T-helper 22 cell (primary cell): Measurements from ENCODE around the gene MAPKAPK3.

Experiments used
- DNase-seq: peaks from one replicate; pipeline ENCODE4 v3.0.0-alpha.2; 2020; ENCODE audit warnings: low read depth

Gene MAPKAPK3

DNA sequence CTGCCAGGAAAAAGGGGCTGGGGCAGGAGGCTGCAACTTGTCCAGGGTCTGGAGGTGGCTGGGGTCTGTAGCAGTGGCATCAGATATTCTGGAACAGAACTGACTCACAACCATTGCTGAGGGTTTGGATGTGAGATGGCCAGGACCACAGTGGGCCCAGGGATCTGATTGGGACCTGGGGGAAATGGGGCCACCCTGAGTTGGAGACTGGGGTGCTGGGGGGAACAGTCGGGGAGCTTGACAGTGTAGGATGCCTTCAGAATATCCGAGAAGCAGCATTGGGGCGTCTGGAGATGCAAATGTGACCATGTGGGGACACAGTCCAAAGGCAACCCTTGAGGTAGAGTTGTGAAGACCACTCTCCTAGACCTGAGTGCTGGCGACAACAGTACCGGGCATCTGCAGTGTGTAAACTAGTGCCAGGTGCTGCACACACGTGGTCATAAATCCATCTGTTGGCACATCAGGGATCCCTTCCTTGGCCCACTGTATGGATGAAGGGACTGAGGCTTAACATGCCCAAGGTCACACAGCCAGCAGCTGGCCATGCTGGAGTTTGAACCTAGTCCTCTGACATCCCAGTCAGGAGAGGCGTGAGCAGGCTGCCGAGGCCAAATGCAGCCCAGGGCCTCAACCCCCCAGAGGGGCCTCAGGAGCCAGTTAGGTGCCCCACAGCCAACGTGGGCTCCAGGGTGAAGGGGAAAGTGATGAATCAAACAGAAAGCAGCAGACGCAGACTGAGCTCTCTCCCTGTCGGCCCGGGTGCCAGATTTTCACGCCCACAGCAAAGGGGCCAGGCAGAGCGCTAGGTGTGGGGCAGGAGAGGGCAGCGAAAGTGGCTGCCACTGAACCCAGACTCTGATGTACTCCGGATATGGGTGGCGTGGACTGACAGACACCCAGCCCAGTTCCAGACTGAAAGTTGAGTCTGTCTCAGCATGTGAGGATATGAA, 28.9 kb upstream of the MAPKAPK3 start:
- DNase-seq, result no peak

DNA sequence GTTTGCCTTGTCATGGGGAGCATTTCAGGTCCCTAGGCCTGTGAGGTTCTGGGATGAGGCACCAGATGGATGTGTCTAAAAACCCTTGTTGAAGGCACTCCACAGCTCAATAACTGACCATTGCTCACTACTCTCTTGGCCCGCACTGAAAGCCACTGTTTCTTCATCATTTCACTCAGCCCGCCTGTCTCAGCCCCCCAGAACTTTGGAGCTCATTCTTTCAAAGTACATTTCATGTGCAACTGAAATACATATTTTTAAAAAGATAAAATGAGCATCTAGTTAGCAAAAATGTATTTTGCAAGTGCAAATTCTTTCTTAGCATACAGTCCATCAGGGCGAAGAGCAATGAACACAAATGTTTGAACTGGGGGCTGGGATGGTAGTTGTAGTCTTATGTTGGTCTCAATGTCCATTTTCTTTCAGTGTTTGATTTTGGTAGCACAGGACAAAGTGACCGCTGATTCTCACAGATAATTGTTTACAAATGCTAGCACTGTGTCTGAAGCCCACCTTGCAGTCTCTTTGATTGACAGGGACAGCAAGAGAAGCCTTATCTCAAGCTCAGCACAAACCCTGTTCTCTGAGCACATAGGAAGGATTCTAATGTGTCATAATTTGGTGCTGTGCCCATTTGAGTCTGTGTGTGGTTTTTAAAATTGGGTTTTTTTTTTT, 28.1 kb upstream of the MAPKAPK3 start:
- DNase-seq, result no peak

DNA sequence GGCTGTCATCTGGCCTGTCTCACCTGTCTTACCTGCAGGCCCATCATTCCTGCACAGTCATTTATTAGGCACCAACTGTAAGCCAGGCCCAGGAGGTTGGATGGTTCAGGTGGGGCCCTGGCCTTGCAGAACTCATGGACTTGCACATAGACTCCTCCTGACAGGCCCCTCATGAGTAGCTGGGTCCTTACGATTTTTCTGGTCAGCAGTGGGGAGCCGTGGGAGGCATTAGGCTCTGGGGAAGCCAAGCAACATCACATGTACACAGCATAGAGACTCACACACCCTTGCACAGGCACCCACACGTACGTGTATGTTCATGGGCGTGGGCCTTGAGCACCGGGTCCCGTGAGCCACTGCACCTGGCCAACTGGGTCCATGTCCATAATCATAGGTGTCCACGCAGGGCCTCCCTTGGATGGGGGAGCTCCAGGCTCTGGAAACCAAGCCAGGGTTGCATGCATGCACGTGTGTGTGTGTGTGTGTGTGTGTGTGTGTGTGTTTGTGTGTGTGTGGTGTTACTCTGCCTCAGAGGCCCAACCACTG, 25.7 kb upstream of the MAPKAPK3 start:
- DNase-seq, result no peak

DNA sequence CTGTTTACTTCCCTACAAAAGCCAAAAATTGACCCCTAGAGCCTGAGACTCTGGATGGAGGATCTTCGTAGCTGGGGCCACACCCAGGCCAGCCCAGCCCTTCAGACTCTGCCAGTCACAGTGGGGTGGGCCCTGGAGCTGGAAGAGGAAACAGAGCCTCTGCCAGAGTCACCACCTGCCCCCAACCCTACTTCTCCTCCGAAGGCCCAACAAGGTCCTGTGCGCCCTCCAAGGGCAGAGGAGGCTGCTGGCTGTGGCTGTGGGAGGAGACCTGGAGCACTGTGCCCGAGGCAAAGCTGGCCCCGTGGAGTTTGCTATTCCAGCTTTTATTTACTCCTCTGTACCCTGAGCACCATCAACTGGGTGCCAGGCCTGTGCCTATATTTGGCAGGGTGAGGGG, 24.4 kb upstream of the MAPKAPK3 start:
- DNase-seq, result no peak

DNA sequence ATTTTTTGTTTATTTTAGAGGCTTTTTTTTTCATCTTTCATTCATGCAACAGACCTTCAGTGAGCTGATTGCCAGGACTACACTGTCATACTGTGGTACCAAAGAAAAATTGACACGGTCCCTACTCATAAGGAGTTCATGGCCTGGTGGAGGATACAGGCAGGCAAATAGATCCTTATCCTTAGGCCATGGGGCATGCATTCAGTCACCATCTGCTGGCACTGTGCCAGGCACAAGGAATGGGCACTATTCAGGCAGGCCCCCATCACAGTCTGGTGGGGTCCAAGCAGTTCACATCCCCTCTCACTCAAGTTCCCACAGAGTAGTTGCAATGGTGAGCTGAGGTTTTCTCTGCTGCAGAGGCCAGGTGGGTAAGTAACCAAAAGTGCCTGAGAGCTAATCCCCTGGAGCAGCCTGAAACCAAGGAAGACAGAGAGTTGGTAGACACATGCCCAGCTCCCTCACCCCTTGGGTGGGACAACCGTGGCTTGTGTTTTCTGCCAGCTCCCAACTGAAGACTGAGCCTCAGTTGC, 22.6 kb upstream of the MAPKAPK3 start:
- no peak for DNase-seq

DNA sequence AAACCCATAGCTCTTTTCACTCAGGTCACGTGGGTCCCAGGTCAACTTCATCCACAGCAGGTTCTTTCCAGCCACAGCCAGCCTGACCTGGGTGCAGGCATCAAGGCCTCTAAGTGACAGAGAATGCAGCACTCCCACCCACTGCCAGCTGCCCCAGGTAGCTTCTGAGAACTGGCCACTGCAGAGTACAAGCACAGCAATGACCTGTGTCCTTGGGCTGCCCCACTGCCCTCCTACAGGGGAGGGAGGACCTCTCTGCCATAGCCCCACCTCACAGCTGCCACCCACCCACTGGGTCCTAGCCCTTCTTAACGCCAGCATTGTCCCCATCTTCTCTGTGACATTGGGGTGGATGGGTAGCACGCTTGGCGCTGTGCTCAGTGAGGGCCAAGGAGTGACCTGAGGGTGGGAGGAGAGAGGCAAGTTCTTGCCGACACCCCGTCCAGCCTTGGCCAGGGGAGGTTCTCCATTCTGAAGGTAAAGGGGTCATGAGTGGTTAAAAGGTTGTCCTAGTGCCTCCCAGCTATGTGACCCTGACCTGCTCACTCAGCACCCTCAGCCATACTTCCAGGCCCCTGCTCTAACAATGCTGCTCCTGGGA, 17.7 kb upstream of the MAPKAPK3 start:
- DNase-seq, result no peak

DNA sequence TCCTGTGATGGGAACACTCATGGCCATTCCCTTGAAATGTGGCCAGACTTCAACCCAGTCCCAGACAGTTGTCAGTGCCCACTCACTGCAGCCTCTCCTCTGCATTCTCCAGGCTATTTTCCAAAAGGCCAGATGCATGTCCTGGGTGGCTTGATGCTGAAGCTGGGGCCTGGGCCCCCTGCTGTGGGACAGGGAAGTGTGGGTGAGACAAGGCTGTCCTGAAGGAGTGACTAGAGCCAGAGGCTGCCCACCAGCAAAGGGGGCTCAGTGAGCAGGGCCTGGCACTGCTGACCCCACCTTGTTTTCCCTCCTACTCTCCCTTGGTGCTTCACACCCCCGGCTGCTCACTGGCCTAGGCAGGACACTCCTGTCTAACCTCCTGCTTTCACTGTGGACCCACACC, 17.2 kb upstream of the MAPKAPK3 start:
- DNase-seq, result no peak

DNA sequence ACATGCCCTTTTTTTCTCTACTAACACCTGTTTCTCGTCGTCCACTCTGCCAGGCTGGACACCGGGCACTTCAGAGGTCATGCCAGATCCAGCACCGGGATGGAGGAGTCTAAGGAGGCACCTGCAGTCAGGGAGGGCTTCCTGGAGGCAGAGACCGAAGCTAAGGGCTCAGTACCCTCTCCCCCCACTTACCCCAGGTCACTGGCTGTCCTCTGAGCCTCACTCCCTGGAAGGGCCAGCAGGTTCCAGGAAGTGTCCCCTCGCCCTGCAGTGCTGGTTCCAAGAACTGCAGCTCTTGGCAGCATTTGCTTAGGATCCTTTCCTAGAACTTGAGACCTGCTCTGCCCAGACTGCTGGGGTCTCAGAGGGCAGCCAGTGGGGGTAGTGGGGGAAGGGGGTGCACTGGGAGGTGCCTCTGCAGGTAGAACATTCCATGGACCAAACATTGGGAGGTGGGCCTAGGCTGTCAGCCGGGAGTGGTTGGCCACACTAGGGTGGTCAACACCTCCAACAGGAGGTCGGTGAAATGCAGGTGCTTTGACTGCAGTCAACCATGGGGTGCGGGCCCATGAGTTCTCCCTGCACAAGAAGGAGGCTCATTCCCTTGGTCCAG, 16.7 kb upstream of the MAPKAPK3 start:
- DNase-seq, result no peak

DNA sequence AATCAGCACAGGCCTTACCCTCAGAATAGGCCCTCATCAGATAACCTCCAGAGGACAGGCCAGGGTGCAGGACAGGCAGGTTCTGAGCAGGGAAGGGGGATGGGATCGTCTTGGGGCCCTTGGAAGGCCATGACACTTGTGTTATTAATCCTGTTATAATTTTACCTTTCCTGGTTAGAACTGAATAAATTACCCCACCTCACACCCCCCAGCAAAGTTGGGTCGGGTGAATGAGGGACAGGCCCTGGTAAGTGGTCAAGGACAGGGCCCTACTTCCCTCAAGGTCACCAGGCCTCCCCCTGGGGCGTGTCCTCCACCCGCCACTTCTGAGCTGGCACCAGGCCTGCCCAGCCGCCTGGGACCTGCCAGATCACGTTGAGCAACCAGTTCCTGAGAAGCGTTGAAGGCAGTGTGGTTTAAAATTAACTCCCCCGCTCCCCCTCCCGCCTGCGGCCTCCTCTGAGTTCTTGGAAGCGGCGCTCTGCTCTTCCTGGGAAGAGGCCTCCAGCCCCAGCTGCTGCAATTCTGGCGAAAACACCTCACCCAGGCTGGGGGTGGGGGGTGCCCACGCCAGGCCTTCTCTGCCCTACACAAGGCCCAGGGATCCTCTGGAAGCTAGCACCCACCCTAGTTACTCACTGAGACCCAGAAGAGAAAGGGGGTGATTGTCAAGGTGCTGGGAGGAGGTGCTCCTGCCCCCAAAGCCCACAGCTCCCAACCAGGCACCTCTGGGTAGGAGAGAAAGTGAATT, 15.9 kb upstream of the MAPKAPK3 start:
- DNase-seq, result peak; percentile 40

DNA sequence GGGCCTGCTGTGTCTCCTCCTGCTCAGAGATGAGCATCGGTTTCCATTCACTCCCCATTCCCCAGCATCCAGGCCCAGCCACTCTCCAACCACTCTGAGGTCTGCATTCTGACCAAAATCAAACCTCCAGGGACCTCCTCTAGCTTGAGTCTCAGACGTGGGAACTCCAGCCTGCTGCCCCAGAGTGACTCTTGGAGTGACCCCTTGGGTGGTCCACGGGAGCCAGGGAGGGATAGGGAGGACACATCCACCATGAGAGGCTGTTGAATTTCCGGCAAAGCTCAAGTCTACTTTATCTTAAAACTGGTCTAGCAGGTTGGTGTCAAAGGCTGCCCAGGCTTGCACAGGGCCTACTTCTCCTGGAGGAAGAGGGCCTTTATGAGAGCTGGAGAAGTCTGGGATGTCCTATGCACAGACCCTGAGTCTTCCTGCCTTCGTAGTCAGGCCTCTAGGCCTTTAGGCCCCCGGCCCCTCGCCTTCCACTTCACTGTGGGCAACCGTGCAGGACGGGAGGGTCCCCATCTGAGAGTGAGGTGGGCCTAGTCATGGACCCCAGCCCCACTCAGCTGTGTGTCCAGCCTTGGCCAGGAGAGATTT, 14.3 kb upstream of the MAPKAPK3 start:
- DNase-seq, result no peak

DNA sequence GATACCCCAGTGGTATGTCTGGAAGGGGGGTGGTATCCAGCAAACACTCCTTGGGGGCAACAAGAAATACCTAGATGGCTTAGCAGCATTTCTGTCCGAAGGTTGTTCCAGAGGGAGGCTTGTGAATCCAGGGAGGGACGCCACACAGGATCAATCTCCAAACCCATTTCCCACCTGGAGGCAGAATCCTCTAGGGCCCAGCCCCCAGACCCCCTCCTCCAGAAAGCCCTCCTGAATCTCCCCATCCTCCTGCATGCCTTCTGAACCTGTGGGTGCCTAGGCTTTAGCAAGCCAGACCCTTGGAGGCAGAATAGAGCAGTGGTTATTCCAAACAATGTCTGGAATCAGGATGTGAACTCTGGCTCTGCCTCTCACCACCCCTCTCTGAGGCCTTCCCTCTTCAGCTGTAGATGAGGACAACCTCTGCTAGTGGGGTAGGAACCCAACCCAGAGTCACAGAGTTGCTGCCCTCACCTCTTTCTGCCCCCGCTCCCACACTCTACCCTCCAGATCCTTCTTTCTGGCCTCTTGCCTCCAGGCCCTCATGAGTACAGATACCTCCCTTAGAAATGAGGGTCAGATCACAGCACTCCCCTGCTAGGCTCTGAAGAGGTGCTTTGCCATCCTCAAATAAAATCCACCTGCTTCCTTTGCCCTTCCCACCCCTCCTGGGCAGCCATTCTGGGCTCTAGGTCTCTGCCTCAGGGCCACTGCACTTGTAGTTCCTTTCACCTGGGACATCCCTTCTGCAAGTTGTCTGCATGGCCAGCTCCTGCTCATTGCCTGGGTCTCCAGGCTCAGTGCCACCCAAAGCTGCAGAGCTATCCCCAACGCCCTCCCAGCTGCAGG, 13.5 kb upstream of the MAPKAPK3 start:
- DNase-seq, result no peak

DNA sequence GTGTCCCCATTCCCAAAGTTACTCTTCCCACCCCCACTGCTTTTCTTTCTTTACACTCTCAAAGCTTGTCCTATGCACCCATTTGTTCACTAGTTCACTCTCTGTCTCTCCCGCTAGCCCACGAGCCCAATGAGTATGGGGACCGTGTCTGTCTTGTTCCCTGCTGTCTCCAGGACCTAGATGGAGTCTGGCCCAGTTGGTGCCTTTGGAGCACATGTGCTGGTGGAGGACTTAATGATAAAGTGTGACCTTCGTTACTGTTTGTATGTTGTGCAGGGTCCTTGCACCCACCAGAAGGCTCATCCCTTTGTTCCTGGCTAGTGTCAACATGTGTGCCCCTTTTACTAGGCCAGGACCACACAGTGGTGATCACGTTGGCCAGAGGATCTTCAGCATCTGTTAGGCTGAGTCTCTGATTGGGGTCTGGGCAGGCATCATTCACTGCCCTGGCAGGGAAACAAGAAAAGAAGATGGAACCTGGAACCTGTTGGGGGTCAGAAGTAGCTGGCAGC, 12.8 kb upstream of the MAPKAPK3 start:
- no peak for DNase-seq

DNA sequence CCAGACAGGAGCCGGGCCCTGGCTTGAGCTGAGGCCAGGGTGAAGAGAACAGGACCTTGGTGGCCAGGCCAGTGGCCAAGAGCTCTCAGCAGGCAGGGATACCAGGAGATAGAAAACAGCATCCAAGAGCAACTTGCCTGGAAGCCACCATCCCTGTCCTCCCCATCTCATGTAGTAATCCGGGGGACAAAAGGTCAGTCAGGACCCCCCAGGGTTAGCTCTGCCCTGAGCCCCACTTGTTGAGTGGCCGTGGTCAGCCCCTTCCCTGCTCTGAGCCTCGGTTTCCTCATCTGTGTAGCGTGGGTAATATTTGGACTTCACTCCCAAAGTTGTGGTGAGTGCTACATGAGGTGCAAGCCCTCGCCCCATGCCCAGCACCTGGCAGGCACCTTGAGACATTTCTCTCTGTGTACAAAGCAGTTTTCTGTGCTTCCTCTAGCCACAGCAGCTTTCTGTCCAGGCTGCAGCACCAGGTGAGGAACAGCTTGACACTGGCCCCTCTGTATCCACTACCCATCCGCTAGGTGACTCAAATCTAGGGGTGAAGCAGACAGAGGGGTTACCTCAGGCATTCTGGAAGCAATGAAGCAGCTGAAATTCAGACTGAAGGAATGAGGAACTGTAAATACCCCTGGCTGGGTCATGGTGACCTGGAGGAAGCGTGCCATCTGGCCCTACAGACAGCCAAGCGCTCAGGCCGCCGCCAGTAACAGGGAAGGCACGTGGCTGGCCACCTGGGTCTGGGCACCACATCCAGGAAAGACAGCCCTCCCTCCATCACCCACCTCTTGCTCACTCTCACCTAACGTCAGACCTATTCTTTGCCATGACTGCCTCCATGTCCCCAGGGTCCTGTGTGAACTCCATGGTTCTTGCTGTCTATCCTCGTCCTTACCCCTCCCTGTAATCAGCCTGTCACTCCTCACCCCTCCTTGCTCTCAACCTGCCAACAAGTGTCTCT, 12.0 kb upstream of the MAPKAPK3 start:
- no peak for DNase-seq

DNA sequence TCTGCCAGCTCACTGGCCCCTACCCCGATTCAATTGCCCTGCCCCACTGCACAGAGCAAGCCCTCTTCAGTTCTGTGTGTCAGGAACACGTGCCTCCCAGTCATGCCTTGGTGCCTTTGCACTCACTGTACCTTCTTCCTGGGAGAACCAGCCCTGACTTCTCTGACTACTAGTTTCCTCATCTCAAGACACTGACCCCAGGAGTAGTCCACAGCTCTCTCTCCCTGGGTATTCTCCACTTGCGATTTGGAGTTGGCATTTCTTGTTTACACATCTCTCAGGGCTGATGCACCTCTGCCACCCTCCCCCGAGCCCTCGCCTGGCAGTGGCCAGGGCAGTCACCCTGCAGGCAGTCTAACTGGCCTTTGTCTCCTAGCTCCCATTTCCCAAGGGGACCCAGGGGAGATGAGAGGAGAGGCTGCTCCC, 11.0 kb upstream of the MAPKAPK3 start:
- DNase-seq, result no peak

DNA sequence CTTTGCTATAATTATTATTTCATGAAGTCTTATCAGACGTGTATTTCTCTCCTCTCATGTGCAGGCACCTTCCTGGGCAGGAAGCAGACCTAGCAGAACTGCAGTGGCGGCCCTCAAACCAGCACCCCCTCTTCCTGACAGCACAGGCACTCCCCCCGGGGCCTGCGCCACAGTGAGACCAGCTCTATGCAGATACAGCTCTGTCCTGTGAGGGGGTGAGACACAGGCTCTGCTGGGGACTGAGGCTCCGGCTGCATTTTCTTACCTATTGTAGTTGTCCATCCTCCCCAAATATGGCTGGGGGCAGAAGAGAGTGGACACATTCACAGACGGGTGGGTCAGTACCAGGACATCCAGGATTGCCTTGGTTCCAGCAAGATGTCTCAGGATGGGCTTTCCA, 10.4 kb upstream of the MAPKAPK3 start:
- DNase-seq, result no peak

DNA sequence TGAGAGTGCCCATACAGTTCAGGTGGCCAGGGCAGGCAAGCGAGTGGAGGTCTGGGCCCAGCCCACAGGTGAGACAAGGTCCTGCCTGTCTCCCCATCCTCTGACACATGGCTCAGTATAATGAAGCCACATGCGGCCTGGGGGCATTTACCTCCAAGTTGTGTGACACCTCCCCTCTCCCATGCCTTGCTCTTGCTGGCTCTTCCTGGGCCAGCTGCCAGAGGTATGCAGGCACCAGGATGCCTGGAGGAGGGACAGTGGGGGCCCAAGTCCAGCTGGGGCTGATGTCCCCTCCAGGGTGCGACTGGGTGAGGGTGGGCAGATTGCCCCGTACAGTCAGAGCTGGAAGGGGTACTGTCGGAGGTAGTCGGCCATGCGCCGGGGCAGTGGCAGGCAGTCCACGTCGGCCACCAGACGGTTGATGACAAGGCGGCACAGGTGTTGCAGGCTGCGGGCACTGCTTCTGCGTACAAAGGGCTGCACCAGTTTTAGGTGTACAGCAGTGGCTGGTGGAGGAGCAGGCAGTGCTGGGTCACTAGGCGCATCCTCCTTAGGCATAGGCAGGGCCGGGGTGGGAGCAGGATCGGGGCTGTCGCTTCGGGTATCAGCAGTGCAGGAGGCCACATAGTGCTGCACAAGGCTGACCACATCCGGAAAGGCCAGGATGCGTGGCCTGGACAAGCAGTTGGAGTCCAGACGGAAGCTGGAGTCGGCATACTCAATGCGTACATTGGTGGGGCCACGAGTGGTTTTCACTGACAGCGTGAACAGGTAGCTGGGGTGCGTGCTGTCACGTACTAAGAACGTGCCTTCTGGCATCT, 9.5 kb upstream of the MAPKAPK3 start:
- no peak for DNase-seq

DNA sequence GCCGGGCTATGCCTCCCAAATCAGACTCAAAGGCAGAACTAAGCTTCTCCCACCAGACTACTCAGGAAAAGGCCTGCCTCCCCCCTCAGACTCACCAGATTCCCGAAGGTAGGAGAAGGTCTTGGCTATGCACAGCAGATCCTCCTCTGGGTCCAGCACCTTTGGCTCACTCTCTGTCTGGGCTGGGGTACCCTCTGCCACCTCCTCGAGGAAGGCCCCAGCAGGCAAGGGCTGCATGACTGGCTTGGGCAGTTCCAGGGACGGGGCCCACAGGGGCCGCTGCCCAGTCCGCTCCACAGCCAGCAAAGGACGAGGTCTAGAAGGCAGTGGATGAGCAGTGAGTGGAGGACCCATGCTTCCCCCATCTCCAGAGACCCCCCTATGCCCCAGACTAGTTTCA, 8.7 kb upstream of the MAPKAPK3 start:
- no peak for DNase-seq
